ENCODE results near the gene TSNAX.

DNA sequence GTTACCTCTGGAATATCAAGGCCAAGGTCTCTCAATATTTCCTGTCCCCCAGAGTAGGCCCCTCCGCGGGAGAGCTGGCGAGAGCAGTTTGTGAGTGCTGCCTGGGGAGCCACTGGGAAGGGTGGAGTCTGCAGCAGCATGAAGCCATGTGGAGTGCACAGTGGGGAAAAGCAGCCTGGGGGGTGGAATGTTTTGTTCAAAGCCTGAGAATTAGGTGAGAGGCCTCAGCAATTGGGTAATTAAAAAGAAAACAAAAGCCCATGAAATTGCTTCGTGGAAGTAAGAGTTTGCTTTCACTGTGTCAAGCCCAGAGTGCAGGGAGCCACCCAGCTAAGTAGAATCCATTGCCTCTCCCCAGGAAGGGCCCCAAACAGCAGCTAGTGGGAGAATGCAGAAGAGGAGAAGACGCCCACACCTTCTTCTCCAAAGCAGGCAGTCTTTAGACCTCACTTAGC, 67.9 kb downstream of the TSNAX start:
- TF ChIP-seq CTCF (optimal IDR thresholded peaks at IDR 0.05 in 1 of 3, IDR thresholded peaks at IDR 0.05 in 1 of 3, conservative IDR thresholded peaks at IDR 0.05 in 1 of 3; ENCODE audit: extremely low read depth in 1 of 3, insufficient read depth in 2 of 3, low read length in 3 of 3) (no peak), EZH2 (IDR thresholded peaks at IDR 0.05; ENCODE audit: low read length) (no peak)
